ENCODE data around the gene BBS12. TPM values are rescaled to one million over a fixed set of nuclear protein-coding genes. Genes with fewer than 3 reads are reported as not detected.
A peak's percentile ranks its signal among the peaks of the same experiment; 100 is the strongest.

Gene BBS12
- total and polyA plus RNA-seq, 2 experiments from 2014 or later = 2.3 to 2.6 TPM

DNA sequence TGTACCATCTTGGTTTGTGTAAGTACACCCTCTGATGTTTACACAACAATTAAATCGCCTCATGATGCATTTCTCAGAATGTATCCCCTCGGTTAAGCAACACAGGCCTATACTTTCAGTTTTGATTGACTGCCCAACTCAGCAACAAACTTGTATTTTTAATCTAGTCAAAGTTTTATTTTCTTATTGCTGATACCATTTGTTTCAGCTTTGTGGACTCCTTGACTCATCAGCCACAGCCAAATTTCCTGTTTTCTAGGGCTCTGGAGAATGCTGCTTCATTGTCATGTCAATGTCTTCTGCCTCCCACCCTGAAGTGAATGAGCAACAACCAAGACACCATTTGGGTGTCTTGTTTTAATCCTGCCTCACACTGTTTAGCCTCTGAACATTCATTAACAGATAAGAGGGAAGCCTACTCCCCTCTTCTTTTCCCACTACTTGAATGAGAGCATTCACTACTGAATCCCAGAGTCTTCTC is 14.0 kb downstream of the BBS12 start:
- peaks cover 11% of the 10 kb centered on the region for H3K36me3 Mint-ChIP-seq (ENCODE audit: low read depth)
- Histone ChIP-seq H3K27me3 (ENCODE audit: insufficient read depth) (no peaks in the 10 kb centered on the region), H3K4me2 (no peak overlapping the region), H3K9me2 (ENCODE audit: insufficient read depth) (peaks cover 4% of the 10 kb centered on the region; the same call in 1 of the 2 replicates), H4K20me1 (replicated peaks; ENCODE audit: insufficient read depth) (no peaks in the 10 kb centered on the region), H3K27ac (ENCODE audit: low read depth) (peak overlapping the region; percentile 39; the same call in 1 of the 2 replicates), H3F3A (replicated peaks; ENCODE audit: low read depth) (no peaks in the 10 kb centered on the region), H3K36me3 (ENCODE audit: insufficient read depth) (no peaks in the 10 kb centered on the region; the same call in 1 of the 2 replicates), H3K4me1 (ENCODE audit: insufficient read depth) (peaks cover 8% of the 10 kb centered on the region; the same call in 1 of the 2 replicates), H2AFZ (peak overlapping the region; percentile 6; the same call in 1 of the 2 replicates), H3K4me3 (no peak overlapping the region), H3K79me2 (replicated peaks; ENCODE audit: insufficient read depth) (no peaks in the 10 kb centered on the region)
- ATAC-seq = peak; percentile 62
- H3K4me1 Mint-ChIP-seq = peaks cover 7% of the 10 kb centered on the region; the same call in 2 of the 3 replicates
- H3K9me3 Mint-ChIP-seq = peaks cover 9% of the 10 kb centered on the region; the same call in 2 of the 3 replicates
- H3K27me3 Mint-ChIP-seq (ENCODE audit: insufficient read depth, low read depth, poor library complexity) = peaks cover 1% of the 10 kb centered on the region
- H3K4me3 Mint-ChIP-seq = no peak overlapping the region
- H3K27ac Mint-ChIP-seq = no peak overlapping the region
- TF ChIP-seq ZNF331 (CRISPR knock-in tag; IDR thresholded peaks at IDR 0.05; ENCODE audit: low read depth) = no peak
- no peak for TF ChIP-seq POLR2AphosphoS5 (IDR thresholded peaks at IDR 0.05; ENCODE audit: low read depth)
- TF ChIP-seq CREB1 (CRISPR knock-in tag; IDR thresholded peaks at IDR 0.05; ENCODE audit: low read depth) = no peak
- TF ChIP-seq, protein P1, sequence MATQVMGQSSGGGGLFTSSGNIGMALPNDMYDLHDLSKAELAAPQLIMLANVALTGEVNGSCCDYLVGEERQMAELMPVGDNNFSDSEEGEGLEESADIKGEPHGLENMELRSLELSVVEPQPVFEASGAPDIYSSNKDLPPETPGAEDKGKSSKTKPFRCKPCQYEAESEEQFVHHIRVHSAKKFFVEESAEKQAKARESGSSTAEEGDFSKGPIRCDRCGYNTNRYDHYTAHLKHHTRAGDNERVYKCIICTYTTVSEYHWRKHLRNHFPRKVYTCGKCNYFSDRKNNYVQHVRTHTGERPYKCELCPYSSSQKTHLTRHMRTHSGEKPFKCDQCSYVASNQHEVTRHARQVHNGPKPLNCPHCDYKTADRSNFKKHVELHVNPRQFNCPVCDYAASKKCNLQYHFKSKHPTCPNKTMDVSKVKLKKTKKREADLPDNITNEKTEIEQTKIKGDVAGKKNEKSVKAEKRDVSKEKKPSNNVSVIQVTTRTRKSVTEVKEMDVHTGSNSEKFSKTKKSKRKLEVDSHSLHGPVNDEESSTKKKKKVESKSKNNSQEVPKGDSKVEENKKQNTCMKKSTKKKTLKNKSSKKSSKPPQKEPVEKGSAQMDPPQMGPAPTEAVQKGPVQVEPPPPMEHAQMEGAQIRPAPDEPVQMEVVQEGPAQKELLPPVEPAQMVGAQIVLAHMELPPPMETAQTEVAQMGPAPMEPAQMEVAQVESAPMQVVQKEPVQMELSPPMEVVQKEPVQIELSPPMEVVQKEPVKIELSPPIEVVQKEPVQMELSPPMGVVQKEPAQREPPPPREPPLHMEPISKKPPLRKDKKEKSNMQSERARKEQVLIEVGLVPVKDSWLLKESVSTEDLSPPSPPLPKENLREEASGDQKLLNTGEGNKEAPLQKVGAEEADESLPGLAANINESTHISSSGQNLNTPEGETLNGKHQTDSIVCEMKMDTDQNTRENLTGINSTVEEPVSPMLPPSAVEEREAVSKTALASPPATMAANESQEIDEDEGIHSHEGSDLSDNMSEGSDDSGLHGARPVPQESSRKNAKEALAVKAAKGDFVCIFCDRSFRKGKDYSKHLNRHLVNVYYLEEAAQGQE (IDR thresholded peaks at IDR 0.05; ENCODE audit: unreplicated experiment) = no peak
- TF ChIP-seq JUNB (IDR thresholded peaks at IDR 0.05; ENCODE audit: unreplicated experiment) = no peak
- TF ChIP-seq EZH2phosphoT487 (IDR thresholded peaks at IDR 0.05; ENCODE audit: unreplicated experiment) = no peak
- TF ChIP-seq NANOG (IDR thresholded peaks at IDR 0.05; ENCODE audit: borderline replicate concordance) = no peak
- TF ChIP-seq STAT1 (IDR thresholded peaks at IDR 0.05; ENCODE audit: unreplicated experiment) = no peak
- TF ChIP-seq ZNF114 (CRISPR knock-in tag; IDR thresholded peaks at IDR 0.05) = no peak
- TF ChIP-seq, protein P2, sequence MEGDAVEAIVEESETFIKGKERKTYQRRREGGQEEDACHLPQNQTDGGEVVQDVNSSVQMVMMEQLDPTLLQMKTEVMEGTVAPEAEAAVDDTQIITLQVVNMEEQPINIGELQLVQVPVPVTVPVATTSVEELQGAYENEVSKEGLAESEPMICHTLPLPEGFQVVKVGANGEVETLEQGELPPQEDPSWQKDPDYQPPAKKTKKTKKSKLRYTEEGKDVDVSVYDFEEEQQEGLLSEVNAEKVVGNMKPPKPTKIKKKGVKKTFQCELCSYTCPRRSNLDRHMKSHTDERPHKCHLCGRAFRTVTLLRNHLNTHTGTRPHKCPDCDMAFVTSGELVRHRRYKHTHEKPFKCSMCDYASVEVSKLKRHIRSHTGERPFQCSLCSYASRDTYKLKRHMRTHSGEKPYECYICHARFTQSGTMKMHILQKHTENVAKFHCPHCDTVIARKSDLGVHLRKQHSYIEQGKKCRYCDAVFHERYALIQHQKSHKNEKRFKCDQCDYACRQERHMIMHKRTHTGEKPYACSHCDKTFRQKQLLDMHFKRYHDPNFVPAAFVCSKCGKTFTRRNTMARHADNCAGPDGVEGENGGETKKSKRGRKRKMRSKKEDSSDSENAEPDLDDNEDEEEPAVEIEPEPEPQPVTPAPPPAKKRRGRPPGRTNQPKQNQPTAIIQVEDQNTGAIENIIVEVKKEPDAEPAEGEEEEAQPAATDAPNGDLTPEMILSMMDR (conservative IDR thresholded peaks at IDR 0.05; ENCODE audit: low read depth in 2 of 2) = no peak
- TF ChIP-seq, protein P3, sequence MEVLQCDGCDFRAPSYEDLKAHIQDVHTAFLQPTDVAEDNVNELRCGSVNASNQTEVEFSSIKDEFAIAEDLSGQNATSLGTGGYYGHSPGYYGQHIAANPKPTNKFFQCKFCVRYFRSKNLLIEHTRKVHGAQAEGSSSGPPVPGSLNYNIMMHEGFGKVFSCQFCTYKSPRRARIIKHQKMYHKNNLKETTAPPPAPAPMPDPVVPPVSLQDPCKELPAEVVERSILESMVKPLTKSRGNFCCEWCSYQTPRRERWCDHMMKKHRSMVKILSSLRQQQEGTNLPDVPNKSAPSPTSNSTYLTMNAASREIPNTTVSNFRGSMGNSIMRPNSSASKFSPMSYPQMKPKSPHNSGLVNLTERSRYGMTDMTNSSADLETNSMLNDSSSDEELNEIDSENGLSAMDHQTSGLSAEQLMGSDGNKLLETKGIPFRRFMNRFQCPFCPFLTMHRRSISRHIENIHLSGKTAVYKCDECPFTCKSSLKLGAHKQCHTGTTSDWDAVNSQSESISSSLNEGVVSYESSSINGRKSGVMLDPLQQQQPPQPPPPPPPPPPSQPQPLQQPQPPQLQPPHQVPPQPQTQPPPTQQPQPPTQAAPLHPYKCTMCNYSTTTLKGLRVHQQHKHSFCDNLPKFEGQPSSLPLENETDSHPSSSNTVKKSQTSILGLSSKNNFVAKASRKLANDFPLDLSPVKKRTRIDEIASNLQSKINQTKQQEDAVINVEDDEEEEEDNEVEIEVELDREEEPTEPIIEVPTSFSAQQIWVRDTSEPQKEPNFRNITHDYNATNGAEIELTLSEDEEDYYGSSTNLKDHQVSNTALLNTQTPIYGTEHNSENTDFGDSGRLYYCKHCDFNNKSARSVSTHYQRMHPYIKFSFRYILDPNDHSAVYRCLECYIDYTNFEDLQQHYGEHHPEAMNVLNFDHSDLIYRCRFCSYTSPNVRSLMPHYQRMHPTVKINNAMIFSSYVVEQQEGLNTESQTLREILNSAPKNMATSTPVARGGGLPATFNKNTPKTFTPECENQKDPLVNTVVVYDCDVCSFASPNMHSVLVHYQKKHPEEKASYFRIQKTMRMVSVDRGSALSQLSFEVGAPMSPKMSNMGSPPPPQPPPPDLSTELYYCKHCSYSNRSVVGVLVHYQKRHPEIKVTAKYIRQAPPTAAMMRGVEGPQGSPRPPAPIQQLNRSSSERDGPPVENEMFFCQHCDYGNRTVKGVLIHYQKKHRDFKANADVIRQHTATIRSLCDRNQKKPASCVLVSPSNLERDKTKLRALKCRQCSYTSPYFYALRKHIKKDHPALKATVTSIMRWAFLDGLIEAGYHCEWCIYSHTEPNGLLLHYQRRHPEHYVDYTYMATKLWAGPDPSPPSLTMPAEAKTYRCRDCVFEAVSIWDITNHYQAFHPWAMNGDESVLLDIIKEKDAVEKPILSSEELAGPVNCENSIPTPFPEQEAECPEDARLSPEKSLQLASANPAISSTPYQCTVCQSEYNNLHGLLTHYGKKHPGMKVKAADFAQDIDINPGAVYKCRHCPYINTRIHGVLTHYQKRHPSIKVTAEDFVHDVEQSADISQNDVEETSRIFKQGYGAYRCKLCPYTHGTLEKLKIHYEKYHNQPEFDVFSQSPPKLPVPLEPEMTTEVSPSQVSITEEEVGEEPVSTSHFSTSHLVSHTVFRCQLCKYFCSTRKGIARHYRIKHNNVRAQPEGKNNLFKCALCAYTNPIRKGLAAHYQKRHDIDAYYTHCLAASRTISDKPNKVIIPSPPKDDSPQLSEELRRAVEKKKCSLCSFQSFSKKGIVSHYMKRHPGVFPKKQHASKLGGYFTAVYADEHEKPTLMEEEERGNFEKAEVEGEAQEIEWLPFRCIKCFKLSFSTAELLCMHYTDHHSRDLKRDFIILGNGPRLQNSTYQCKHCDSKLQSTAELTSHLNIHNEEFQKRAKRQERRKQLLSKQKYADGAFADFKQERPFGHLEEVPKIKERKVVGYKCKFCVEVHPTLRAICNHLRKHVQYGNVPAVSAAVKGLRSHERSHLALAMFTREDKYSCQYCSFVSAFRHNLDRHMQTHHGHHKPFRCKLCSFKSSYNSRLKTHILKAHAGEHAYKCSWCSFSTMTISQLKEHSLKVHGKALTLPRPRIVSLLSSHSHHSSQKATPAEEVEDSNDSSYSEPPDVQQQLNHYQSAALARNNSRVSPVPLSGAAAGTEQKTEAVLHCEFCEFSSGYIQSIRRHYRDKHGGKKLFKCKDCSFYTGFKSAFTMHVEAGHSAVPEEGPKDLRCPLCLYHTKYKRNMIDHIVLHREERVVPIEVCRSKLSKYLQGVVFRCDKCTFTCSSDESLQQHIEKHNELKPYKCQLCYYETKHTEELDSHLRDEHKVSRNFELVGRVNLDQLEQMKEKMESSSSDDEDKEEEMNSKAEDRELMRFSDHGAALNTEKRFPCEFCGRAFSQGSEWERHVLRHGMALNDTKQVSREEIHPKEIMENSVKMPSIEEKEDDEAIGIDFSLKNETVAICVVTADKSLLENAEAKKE (CRISPR knock-in tag; IDR thresholded peaks at IDR 0.05) = no peak
- no peak for TF ChIP-seq EZH2 (IDR thresholded peaks at IDR 0.05; ENCODE audit: low read depth, unreplicated experiment)
- no peak for TF ChIP-seq ETS1 (IDR thresholded peaks at IDR 0.05)
- DNase-seq (ENCODE audit: low spot score) = peak; percentile 31
